ENCODE results near the gene RHEBL1. TPM values are rescaled to one million over a fixed set of nuclear protein-coding genes. Genes with fewer than 3 reads are reported as not detected.

Gene RHEBL1
- total and polyA plus RNA-seq, 2 of the 4 experiments (the other 2 are of a cell fraction) = 0.62 to 0.72 TPM

DNA sequence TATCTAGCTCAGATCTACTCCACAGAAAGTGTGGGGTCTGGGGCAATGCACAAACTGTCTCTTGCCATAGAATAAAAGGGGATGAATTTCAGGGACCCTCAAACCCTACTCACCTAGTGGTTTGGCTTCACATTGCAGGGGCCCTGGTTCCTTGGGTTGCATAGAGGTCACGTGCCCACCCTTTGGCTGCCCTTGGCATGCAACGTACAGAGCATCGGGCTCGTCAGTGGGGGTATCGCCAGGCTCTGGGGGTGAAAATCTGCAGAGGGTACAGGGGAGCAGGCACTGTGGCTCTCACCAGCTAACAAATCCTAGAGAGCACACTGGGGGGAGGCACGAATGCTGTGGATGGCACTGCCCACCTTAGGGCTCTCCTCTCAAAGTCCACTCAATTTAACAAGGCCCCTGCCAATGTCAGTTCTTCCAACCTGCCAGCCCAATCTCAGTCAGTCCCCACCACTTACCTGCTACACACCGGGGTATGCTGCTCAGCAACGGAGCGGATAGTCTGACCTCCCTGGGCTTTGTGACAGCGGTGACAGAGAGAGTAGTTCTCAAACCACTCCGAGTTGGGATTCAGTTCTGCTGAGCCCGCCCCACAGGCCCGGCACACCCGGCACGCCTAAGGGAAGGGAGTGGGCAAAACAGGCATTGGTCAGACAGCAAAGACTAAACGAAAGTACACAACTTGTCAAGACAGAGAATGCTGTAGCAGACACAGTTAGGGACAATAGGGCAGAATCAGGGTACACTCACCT lies 17.1 kb downstream of the RHEBL1 start:
- ATAC-seq (ENCODE audit: low read depth) (no peak), DNase-seq (no peak)
- 89% methylated on average over 6 of the region's 16 CpGs; no CpG with 5 or more reads in 1 of the 2 experiments for WGBS, 2 experiments (ENCODE audit: extremely low coverage in 2 of 2, insufficient read length in 1 of 2)
- Histone ChIP-seq H4K20me1 (ENCODE audit: insufficient read depth, low read length) (peaks cover 95% of the 10 kb centered on the region), H3K27me3 (ENCODE audit: control insufficient read depth, insufficient read depth, low read length) (no peaks in the 10 kb centered on the region), H2AK9ac (replicated peaks; ENCODE audit: low read depth, low read length, poor library complexity) (no peak overlapping the region), H3K9me3 (ENCODE audit: control insufficient read depth, insufficient read depth, low read length) (no peaks in the 10 kb centered on the region), H2AFZ (replicated peaks; ENCODE audit: low read length, poor library complexity) (no peak overlapping the region), H3K27ac (ENCODE audit: insufficient read depth, low read length) (no peak overlapping the region), H3K18ac (ENCODE audit: low read depth, low read length) (no peak overlapping the region), H4K5ac (ENCODE audit: low read depth, low read length) (no peak overlapping the region), H2BK120ac (ENCODE audit: low read depth, low read length) (no peak overlapping the region), H3K9me1 (ENCODE audit: insufficient read depth, low read length) (peaks cover 35% of the 10 kb centered on the region), H3K4me2 (ENCODE audit: low read depth, low read length) (no peak overlapping the region), H3K79me1 (ENCODE audit: low read depth in 1 of 2, low read length in 2 of 2) (peaks cover 40 to 95% of the 10 kb centered on the region in 2 experiments), H2BK20ac (ENCODE audit: low read depth, low read length) (no peak overlapping the region), H3K36me3 (ENCODE audit: control insufficient read depth, insufficient read depth, low read length) (peaks cover 72% of the 10 kb centered on the region), H2AK5ac (ENCODE audit: low read depth, low read length) (no peak overlapping the region), H2BK5ac (ENCODE audit: low read depth, low read length, poor library complexity, severe bottlenecking) (no peak overlapping the region), H4K8ac (ENCODE audit: low read depth in 2 of 2, low read length in 2 of 2) (no peak overlapping the region), H3K14ac (replicated peaks; ENCODE audit: low read depth, low read length) (no peak overlapping the region), H2BK15ac (ENCODE audit: low read depth, low read length) (no peak overlapping the region), H3K4ac (ENCODE audit: low read depth, low read length) (no peak overlapping the region), H3K4me1 (ENCODE audit: control insufficient read depth, insufficient read depth, low read length) (peaks cover 14% of the 10 kb centered on the region), H3K4me3 (ENCODE audit: insufficient read depth, low read depth, low read length) (no peak overlapping the region), H4K91ac (ENCODE audit: insufficient read depth, low read depth, low read length) (no peak overlapping the region), H3K56ac (ENCODE audit: extremely low read depth, insufficient read depth, low read length) (no peak overlapping the region), H3K23ac (ENCODE audit: low read depth, low read length) (no peak overlapping the region; the same call in 1 of the 2 replicates), H3K9ac (ENCODE audit: low read depth, low read length) (no peak overlapping the region)
- in situ Hi-C loops (cut with MboI; ENCODE audit: low sequenced_read_pairs) (no loop called here), dilution Hi-C loops (cut with HindIII; ENCODE audit: low sequenced_read_pairs, unreplicated experiment) (no loop called here), intact Hi-C loops (cut with micrococcal nuclease) (no loop called here)
- no peak for TF ChIP-seq CEBPB (IDR thresholded peaks at IDR 0.05; ENCODE audit: low read depth, low read length)
- no peak for TF ChIP-seq POLR2A (IDR thresholded peaks at IDR 0.05; ENCODE audit: low read depth, low read length)
- no peak for TF ChIP-seq MXI1 (IDR thresholded peaks at IDR 0.05; ENCODE audit: borderline replicate concordance, low read depth, low read length)
- TF ChIP-seq MAZ (IDR thresholded peaks at IDR 0.05; ENCODE audit: borderline replicate concordance, low read depth, low read length) = no peak
- no peak for TF ChIP-seq CTCF (conservative IDR thresholded peaks at IDR 0.05; ENCODE audit: low read depth, low read length)
- TF ChIP-seq RCOR1 (IDR thresholded peaks at IDR 0.05; ENCODE audit: insufficient replicate concordance, low read length) = no peak
- no peak for TF ChIP-seq NFE2L2 (IDR thresholded peaks at IDR 0.05; ENCODE audit: low read depth, low read length)
- TF ChIP-seq RFX5 (IDR thresholded peaks at IDR 0.05; ENCODE audit: low read depth, low read length) = no peak
- no peak for TF ChIP-seq ELK1 (IDR thresholded peaks at IDR 0.05; ENCODE audit: borderline replicate concordance, low read depth, low read length)
- no peak for TF ChIP-seq FOS (IDR thresholded peaks at IDR 0.05; ENCODE audit: low read depth, low read length)
- no peak for TF ChIP-seq RAD21 (IDR thresholded peaks at IDR 0.05; ENCODE audit: low read length)
- no peak for TF ChIP-seq MAFK (IDR thresholded peaks at IDR 0.05; ENCODE audit: low read depth, low read length)
- no peak for TF ChIP-seq SMC3 (IDR thresholded peaks at IDR 0.05; ENCODE audit: low read depth, low read length)
- no peak for TF ChIP-seq CHD1 (IDR thresholded peaks at IDR 0.05; ENCODE audit: low read depth, low read length)
- TF ChIP-seq, protein P1, sequence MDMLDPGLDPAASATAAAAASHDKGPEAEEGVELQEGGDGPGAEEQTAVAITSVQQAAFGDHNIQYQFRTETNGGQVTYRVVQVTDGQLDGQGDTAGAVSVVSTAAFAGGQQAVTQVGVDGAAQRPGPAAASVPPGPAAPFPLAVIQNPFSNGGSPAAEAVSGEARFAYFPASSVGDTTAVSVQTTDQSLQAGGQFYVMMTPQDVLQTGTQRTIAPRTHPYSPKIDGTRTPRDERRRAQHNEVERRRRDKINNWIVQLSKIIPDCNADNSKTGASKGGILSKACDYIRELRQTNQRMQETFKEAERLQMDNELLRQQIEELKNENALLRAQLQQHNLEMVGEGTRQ (IDR thresholded peaks at IDR 0.05; ENCODE audit: low read depth, low read length) = no peak
- TF ChIP-seq BHLHE40 (IDR thresholded peaks at IDR 0.05; ENCODE audit: low read depth, low read length) = no peak
- BruUV-seq (replicated peaks) = no TSS peak
- ChIA-PET CTCF (no interaction called here), POLR2A (ENCODE audit: unreplicated experiment) (no interaction called here)

Measured in IMR-90 (cell line).